Progenitor cell of endocrine pancreas (in vitro differentiated cells): Measurements from ENCODE around the gene ERCC1. TPM values are rescaled to one million over a fixed set of nuclear protein-coding genes. Genes with fewer than 3 reads are reported as not detected.
"Not testable (repeated sequence)": the region's sequence is repeated elsewhere in the genome, so short reads cannot be mapped to it uniquely, and the experiment has no call there.

Source experiments
- DNase-seq: peaks from one replicate; pipeline ENCODE4 v3.0.0; 2021; ENCODE audit warnings: low spot score; ENCODE audit not compliant: unreplicated experiment
- H3K27ac Mint-ChIP-seq: 2 replicates; pipeline ENCODE4 v1.8.0; 2021; ENCODE audit warnings: mild to moderate bottlenecking, moderate library complexity, mixed read lengths
- H3K27me3 Mint-ChIP-seq: 2 replicates; pipeline ENCODE4 v1.8.0; 2021; ENCODE audit warnings: mixed read lengths
- H3K36me3 Mint-ChIP-seq: 2 replicates; pipeline ENCODE4 v1.8.0; 2022; ENCODE audit warnings: mixed read lengths; ENCODE audit not compliant: insufficient read depth
- H3K4me1 Mint-ChIP-seq: 2 replicates; pipeline ENCODE4 v1.8.0; 2021; ENCODE audit warnings: low read depth, mixed read lengths
- H3K4me3 Mint-ChIP-seq: 2 replicates; pipeline ENCODE4 v1.8.0; 2021; ENCODE audit warnings: low read depth, mild to moderate bottlenecking, moderate library complexity, mixed read lengths
- H3K9me3 Mint-ChIP-seq: 2 replicates; pipeline ENCODE4 v1.8.0; 2021; ENCODE audit warnings: low read depth, mixed read lengths
- CTCF ChIP-seq: fragments of 200-600 bp; sonication (generic); IDR thresholded peaks from one replicate; pipeline ENCODE4 v1.5.0; 2021; ENCODE audit warnings: antibody characterized with exemption, mild to moderate bottlenecking; ENCODE audit not compliant: unreplicated experiment
- total RNA-seq: library from RNA; stranded (reverse); gene quantifications from 2 replicates; pipeline ENCODE4 v1.2.1, GENCODE V29; 2021

ERCC1 gene
- total RNA-seq, 1 donor from 2014 or later, result 64.8 TPM

- Mint-ChIP-seq H3K4me1 (no peaks in the 10 kb centered on the region), H3K9me3 (no peaks in the 10 kb centered on the region), H3K36me3 (peaks cover 23% of the 10 kb centered on the region), H3K27me3 (no peaks in the 10 kb centered on the region), H3K27ac (no peak overlapping the region), H3K4me3 (no peak overlapping the region)
- no peak for TF ChIP-seq CTCF
- no peak for DNase-seq
Measured at GRCh38 chr19:45413497-45413896, 10.2 kb downstream of the ERCC1 start.

GRCh38 chr19:45410330-45410729 is 13.4 kb downstream of the ERCC1 start:
- H3K36me3 Mint-ChIP-seq, result peaks cover 18% of the 10 kb centered on the region
- not testable (repeated sequence) for H3K9me3 Mint-ChIP-seq

GRCh38 chr19:45409557-45409920 is 14.2 kb downstream of the ERCC1 start:
- H3K4me1 Mint-ChIP-seq, result peaks cover 8% of the 10 kb centered on the region
- no peak overlapping the region for H3K27ac Mint-ChIP-seq
- no peaks in the 10 kb centered on the region for H3K9me3 Mint-ChIP-seq
- no peak overlapping the region for H3K4me3 Mint-ChIP-seq
- DNase-seq, result no peak
- peaks cover 18% of the 10 kb centered on the region for H3K36me3 Mint-ChIP-seq
- no peak for TF ChIP-seq CTCF
- H3K27me3 Mint-ChIP-seq, result peaks cover 3% of the 10 kb centered on the region

More at GRCh38 chr19:45410330-45410729, 13.4 kb downstream of the ERCC1 start:
- not testable (repeated sequence) for H3K4me1 Mint-ChIP-seq, DNase-seq, H3K27me3 Mint-ChIP-seq, H3K4me3 Mint-ChIP-seq, H3K27ac Mint-ChIP-seq

- Mint-ChIP-seq H3K4me1 (peaks cover 11% of the 10 kb centered on the region), H3K27me3 (peaks cover 8% of the 10 kb centered on the region), H3K27ac (no peak overlapping the region), H3K36me3 (peaks cover 15% of the 10 kb centered on the region), H3K4me3 (no peak overlapping the region), H3K9me3 (no peaks in the 10 kb centered on the region)
- DNase-seq, result no peak
- TF ChIP-seq CTCF, result no peak
Measured at GRCh38 chr19:45408830-45409556, 14.7 kb downstream of the ERCC1 start.

GRCh38 chr19:45408121-45408520 is 15.6 kb downstream of the ERCC1 start:
- no peak overlapping the region for H3K27ac Mint-ChIP-seq
- TF ChIP-seq CTCF, result no peak
- peaks cover 17% of the 10 kb centered on the region for H3K27me3 Mint-ChIP-seq
- peak overlapping the region; percentile 58 for H3K4me3 Mint-ChIP-seq
- H3K36me3 Mint-ChIP-seq, result peaks cover 13% of the 10 kb centered on the region
- H3K4me1 Mint-ChIP-seq, result peaks cover 11% of the 10 kb centered on the region
- DNase-seq, result no peak
- H3K9me3 Mint-ChIP-seq, result no peaks in the 10 kb centered on the region

- Mint-ChIP-seq H3K4me3 (peak overlapping the region; percentile 96), H3K4me1 (peaks cover 11% of the 10 kb centered on the region), H3K27me3 (peaks cover 21% of the 10 kb centered on the region), H3K36me3 (peaks cover 11% of the 10 kb centered on the region)
- H3K9me3 Mint-ChIP-seq, H3K27ac Mint-ChIP-seq, DNase-seq: not testable (repeated sequence)
Measured at GRCh38 chr19:45407585-45407984, 16.1 kb downstream of the ERCC1 start.
